AG04450 (cell line): ENCODE data around the gene LOC128125822.
"Not testable (repeated sequence)": the region's sequence is repeated elsewhere in the genome, so short reads cannot be mapped to it uniquely, and the experiment has no call there.

Experiments used
- CTCF ChIA-PET: fragments of 300-600, 350-600 bp; formaldehyde crosslinking; extraction: SDS; loops from one replicate; lab custom pipeline; 2022; ENCODE audit warnings: antibody characterized with exemption, inconsistent platforms; lab: Charles Lee
- POLR2A ChIA-PET: fragments of 350-600 bp; formaldehyde crosslinking; extraction: SDS; loops from one replicate; lab custom pipeline; 2021; ENCODE audit warnings: antibody characterized with exemption, inconsistent platforms; lab: Yijun Ruan, JAX
- DNase-seq: peaks from one replicate; pipeline ENCODE4 v3.0.0-alpha.2; 2011; ENCODE audit warnings: low read depth, low spot score
- H3K27ac ChIP-seq: one replicate; pipeline ENCODE4 v1.5.1; 2012; ENCODE audit warnings: low read depth, low read length, control low read depth
- H3K27me3 ChIP-seq: one replicate; pipeline ENCODE4 v1.6.0; 2012; ENCODE audit warnings: low read length; ENCODE audit not compliant: control insufficient read depth, insufficient read depth
- H3K4me3 ChIP-seq: 2 replicates; pipeline ENCODE4 v1.5.1; 2011; ENCODE audit warnings: mild to moderate bottlenecking, low read depth, low read length, control low read depth
- H3K9me3 ChIP-seq: 2 replicates; pipeline ENCODE4 v1.5.1; 2012; ENCODE audit warnings: low read length; ENCODE audit not compliant: control insufficient read depth, insufficient read depth
- TF ChIP-seq, protein P1 (sequence below): IDR thresholded peaks from 2 replicates; pipeline ENCODE4 v1.5.1; 2011; ENCODE audit warnings: low read depth, low read length, control low read depth, inconsistent platforms

LOC128125822 gene

DNA sequence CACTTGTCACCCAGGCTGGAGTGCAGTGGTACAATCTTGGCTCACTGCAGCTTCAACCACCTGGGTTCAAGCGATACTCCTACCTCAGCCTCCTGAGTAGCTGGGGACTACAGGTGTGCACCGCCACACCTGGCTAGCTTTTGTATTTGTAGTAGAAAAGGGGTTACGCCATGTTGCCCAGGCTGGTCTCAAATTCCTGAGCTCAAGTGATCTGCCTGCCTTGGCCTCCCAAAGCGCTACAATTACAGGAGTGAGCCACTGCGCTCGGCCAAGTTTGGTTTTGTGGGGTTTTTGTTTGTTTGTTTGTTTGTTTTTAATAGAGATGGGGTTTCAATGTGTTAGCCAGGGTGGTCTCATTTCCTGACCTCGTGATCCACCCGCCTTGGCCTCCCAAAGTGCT, 12.3 kb downstream of the LOC128125822 start:
- ChIA-PET POLR2A (interaction anchor here (0.8 kb wide), 1 partner anchor 11 kb away, joined by 3 read pairs; no protein-coding TSS in a partner anchor), CTCF (interaction anchor here (0.6 to 2.1 kb wide), 4 partner anchors 10 to 1757 kb away, joined by 3 to 8 read pairs (median 4); no protein-coding TSS in a partner anchor)
- Histone ChIP-seq H3K27me3 (no peaks in the 10 kb centered on the region), H3K27ac (no peak overlapping the region), H3K4me3 (no peak overlapping the region), H3K9me3 (no peaks in the 10 kb centered on the region)
- TF ChIP-seq, protein P1, sequence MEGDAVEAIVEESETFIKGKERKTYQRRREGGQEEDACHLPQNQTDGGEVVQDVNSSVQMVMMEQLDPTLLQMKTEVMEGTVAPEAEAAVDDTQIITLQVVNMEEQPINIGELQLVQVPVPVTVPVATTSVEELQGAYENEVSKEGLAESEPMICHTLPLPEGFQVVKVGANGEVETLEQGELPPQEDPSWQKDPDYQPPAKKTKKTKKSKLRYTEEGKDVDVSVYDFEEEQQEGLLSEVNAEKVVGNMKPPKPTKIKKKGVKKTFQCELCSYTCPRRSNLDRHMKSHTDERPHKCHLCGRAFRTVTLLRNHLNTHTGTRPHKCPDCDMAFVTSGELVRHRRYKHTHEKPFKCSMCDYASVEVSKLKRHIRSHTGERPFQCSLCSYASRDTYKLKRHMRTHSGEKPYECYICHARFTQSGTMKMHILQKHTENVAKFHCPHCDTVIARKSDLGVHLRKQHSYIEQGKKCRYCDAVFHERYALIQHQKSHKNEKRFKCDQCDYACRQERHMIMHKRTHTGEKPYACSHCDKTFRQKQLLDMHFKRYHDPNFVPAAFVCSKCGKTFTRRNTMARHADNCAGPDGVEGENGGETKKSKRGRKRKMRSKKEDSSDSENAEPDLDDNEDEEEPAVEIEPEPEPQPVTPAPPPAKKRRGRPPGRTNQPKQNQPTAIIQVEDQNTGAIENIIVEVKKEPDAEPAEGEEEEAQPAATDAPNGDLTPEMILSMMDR, result no peak
- no peak for DNase-seq

DNA sequence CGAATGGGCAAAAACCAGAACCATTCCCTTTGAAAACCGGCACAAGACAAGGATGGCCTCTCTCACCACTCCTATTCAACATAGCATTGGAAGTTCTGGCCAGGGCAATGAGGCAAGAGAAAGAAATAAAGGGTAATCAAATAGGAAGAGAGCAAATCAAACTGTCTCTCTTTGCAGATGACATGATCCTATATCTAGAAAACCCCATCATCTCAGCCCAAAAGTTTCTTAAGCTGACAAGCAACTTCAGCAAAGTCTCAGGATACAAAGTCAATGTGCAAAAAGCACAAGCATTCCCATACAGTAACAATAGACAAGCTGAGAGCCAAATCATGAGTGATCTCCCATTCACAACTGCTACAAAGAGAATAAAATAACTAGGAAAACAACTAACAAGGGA, 13.4 kb downstream of the LOC128125822 start:
- POLR2A ChIA-PET, result interaction anchor here (0.6 kb wide), 1 partner anchor 73 kb away, joined by 3 read pairs; no protein-coding TSS in a partner anchor
- H3K27ac ChIP-seq, DNase-seq, H3K4me3 ChIP-seq, H3K27me3 ChIP-seq, H3K9me3 ChIP-seq, CTCF ChIA-PET: not testable (repeated sequence)

DNA sequence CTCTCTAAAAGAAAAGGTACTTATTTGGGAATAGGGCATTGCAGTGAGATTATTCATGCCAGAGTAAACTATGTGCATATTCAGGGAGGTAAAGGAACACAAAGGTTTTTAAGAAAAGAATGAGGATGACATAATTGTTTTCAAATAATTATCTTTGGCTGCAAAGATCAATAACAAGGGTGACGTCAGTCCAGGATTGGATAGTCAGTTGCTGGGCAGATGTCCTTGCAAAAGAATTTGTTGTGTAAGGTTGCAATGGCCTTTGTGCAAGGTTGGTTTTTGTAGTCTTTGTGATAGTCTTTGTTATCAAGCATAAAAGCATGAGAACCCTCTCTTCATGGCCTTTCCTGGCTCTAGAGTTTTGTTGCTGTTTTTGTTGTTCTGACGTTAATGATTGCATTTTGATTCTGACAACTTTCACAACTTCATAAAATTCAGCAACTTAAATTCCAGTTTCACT, 17.7 kb downstream of the LOC128125822 start:
- no peak for DNase-seq
- CTCF ChIA-PET, result no interaction called here

DNA sequence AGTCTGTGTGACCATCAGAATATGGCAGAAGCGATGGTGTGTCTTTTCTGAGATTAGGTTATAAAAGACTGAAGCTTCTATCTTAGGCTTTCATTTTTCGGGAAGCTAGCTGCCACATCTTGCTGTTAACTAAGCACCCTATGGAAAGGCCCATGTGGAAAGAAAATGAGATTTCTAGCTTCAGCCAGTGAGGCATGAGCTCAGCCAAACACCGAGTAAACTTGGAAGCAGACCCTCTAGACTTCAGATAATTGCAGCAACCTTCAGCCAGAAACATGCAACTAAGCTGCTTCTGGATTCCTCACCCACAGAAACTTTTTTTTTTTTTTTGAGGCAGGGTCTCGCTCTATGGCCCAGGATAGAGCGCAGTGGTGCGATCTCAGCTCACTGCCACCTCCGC, 20.6 kb downstream of the LOC128125822 start:
- Histone ChIP-seq H3K27me3 (peaks cover 3% of the 10 kb centered on the region), H3K4me3 (no peak overlapping the region), H3K9me3 (no peaks in the 10 kb centered on the region), H3K27ac (no peak overlapping the region)
- TF ChIP-seq, protein P1, result no peak
- ChIA-PET POLR2A (interaction anchor here (0.6 kb wide), 1 partner anchor 1408 kb away, joined by 3 read pairs; no protein-coding TSS in a partner anchor), CTCF (interaction anchor here (1.4 to 1.5 kb wide), 3 partner anchors 18 to 240 kb away, joined by 3 to 4 read pairs (median 3); no protein-coding TSS in a partner anchor)
- DNase-seq, result no peak

More for the DNA sequence above, 17.7 kb downstream of the LOC128125822 start:
- H3K27me3 ChIP-seq, result peaks cover 3% of the 10 kb centered on the region
- POLR2A ChIA-PET, result no interaction called here
- TF ChIP-seq, protein P1, result no peak
- H3K4me3 ChIP-seq, result no peak overlapping the region
- H3K27ac ChIP-seq, result no peak overlapping the region
- H3K9me3 ChIP-seq, result no peaks in the 10 kb centered on the region

DNA sequence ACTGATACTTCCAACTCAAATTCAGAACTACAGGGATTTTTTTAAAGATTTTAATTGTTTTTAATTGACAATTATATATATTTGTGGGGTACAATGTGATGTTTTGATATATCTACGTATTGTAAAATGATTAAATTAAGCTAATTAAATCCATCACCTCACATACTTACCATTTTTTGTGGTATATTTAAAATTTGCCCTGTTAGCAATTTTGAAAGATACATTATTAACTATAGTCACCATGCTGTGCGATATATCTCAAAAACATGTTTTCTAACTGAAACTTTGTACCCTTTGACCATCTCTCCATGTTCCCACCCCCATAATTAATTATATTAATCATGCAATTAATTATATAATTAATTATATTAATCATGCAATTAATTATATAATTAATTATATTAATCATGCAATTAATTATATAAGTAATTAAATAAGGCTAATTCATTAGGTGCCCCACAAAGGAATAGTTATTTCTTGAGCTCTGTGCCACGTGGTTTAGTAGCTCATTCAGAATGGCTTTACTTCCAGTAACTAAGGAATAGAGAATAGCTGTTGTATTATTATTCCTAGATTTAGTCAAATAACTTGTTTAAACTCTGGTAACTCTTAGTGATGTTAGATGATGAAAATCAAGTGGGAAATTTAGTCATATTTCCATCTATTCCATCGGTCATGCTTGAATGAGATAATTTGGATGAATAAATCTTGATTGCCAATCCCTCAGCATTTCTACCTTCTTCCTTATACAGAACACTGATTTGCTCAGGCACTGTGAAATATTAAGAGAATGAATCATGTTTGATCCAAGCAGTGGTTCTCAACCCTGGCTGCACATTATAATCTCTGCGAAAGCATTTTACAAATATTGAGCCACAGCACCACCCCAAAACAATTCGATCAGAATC, 25.1 kb downstream of the LOC128125822 start:
- Histone ChIP-seq H3K27ac (no peak overlapping the region), H3K27me3 (peaks cover 3% of the 10 kb centered on the region), H3K4me3 (peak overlapping the region; percentile 70; the same call in 1 of the 2 replicates), H3K9me3 (no peaks in the 10 kb centered on the region)
- ChIA-PET POLR2A (interaction anchor here (0.7 kb wide), 1 partner anchor 38 kb away, joined by 4 read pairs; the partner anchor contains the start of gene PHF3), CTCF (interaction anchor here (0.7 to 4.7 kb wide), 21 partner anchors 9 to 249 kb away, joined by 3 to 67 read pairs (median 4); partner anchors contain the start of gene PHF3)
- TF ChIP-seq, protein P1, result no peak
- DNase-seq, result no peak
